ENCODE results near the gene MPI.
"Not testable (repeated sequence)": the region's sequence is repeated elsewhere in the genome, so short reads cannot be mapped to it uniquely, and the experiment has no call there.

Gene MPI

GRCh38 chr15:74892931-74893330 is 3.1 kb downstream of the MPI start:
- TF ChIP-seq ZNF274 (IDR thresholded peaks at IDR 0.05; ENCODE audit: low read depth, low read length) = no peak
- H3K4me3 ChIP-seq (ENCODE audit: low read length) = no peak overlapping the region

GRCh38 chr15:74893627-74894026 is 3.8 kb downstream of the MPI start:
- no peak for TF ChIP-seq ZNF274 (IDR thresholded peaks at IDR 0.05; ENCODE audit: low read depth, low read length)

GRCh38 chr15:74894383-74894782 is 4.5 kb downstream of the MPI start:
- H3K4me3 ChIP-seq (ENCODE audit: low read length) = not testable (repeated sequence)

More at GRCh38 chr15:74893627-74894026, 3.8 kb downstream of the MPI start:
- H3K4me3 ChIP-seq (ENCODE audit: low read length) = no peak overlapping the region

DNA sequence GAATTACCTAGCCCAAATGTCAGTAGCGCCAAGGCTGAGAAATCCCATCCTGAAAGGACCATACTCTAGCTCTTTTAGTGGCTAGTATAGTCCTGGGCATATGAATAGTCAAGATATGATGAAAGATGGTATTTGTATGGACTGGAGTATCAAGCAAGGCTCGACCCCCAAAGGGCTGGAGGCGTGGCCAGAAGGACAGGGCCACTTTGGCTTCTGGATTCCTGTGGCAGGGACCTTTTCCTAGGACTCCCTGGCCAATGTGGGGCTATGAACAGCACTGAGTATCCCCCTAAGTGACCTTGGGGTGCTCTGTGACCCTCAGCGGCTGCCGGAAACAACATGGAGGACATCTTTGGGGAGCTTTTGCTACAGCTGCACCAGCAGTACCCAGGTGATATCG is 6.0 kb downstream of the MPI start:
- TF ChIP-seq ZNF274 (IDR thresholded peaks at IDR 0.05; ENCODE audit: low read depth, low read length) = no peak
- no peak overlapping the region for H3K4me3 ChIP-seq (ENCODE audit: low read length)

GRCh38 chr15:74896316-74896715 is 6.5 kb downstream of the MPI start:
- H3K4me3 ChIP-seq (ENCODE audit: low read length) = no peak overlapping the region
- TF ChIP-seq ZNF274 (IDR thresholded peaks at IDR 0.05; ENCODE audit: low read depth, low read length) = no peak

GRCh38 chr15:74897300-74897701 is 7.5 kb downstream of the MPI start:
- no peak overlapping the region for H3K4me3 ChIP-seq (ENCODE audit: low read length)
- TF ChIP-seq ZNF274 (IDR thresholded peaks at IDR 0.05; ENCODE audit: low read depth, low read length) = no peak

- no peak for TF ChIP-seq ZNF274 (IDR thresholded peaks at IDR 0.05; ENCODE audit: low read depth, low read length)
These were observed 11.8 kb downstream of the MPI start for GRCh38 chr15:74901612-74902063.

GRCh38 chr15:74902295-74903075 is 12.6 kb downstream of the MPI start:
- H3K4me3 ChIP-seq (ENCODE audit: low read length) = no peak overlapping the region
- no peak for TF ChIP-seq ZNF274 (IDR thresholded peaks at IDR 0.05; ENCODE audit: low read depth, low read length)

More at GRCh38 chr15:74901612-74902063, 11.8 kb downstream of the MPI start:
- H3K4me3 ChIP-seq (ENCODE audit: low read length) = no peak overlapping the region

DNA sequence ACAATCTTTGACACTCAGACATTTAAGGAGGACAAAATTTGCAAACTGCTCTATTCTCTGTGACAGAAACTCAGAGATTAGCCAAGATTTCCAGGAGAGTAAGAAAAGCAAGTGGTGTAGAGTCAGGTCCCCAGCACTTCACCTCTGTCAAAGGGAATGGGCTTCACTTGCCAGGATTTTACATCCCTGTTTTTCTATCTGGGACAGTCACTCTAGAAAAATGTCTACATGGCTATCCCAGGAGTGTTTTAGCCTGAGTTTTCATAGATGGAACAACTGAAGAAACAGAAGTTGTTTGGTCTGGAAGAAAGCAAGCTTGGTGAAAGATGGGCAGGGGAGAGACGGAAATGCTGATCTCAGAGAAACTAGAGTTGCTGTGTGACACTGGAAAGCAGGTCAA is 13.8 kb downstream of the MPI start:
- TF ChIP-seq ZNF274 (IDR thresholded peaks at IDR 0.05; ENCODE audit: low read depth, low read length) = no peak
- no peak overlapping the region for H3K4me3 ChIP-seq (ENCODE audit: low read length)

DNA sequence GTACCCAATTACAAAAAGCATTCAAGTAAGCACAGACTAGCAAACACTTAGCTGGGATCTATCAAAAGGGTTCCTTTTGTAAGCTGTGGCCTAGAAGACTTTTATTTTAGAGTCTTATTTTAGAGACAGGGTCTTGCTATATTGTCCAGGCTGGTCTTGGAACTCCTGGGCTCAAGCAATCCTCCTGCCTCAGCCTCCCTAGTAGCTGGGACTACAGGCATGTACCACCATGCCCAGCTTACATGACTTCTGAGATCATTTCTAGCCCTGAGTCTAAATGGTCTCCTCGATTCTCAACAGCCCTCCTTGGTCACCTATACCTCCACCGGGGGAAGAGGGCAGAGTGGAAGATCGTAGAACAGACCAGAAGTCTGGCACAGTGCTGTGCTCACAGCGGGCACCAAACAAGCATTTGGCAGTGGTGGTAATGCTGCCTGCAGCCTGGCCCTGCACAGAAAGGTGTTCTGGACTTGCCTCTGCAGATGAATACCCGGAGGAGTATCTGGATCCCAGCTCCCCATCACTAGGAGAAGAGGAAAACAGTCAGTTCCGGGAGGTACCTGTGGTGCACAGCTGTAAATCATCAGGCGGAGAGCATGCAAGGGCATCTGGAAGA is 14.5 kb downstream of the MPI start:
- no peak for TF ChIP-seq ZNF274 (IDR thresholded peaks at IDR 0.05; ENCODE audit: low read depth, low read length)
- no peak overlapping the region for H3K4me3 ChIP-seq (ENCODE audit: low read length)

GRCh38 chr15:74906067-74906449 is 16.2 kb downstream of the MPI start:
- TF ChIP-seq ZNF274 (IDR thresholded peaks at IDR 0.05; ENCODE audit: low read depth, low read length) = no peak
- peak overlapping the region; percentile 72 for H3K4me3 ChIP-seq (ENCODE audit: low read length)

- TF ChIP-seq ZNF274 (IDR thresholded peaks at IDR 0.05; ENCODE audit: low read depth, low read length) = no peak
- H3K4me3 ChIP-seq (ENCODE audit: low read length) = peak within 1 kb of the TSS; percentile 72
These were observed 16.8 kb downstream of the MPI start, which contains the start of gene FAM219B for GRCh38 chr15:74906450-74907162. TSS of gene FAM219B (minus strand) at chr15:74906851. CDS start at chr15:74906800, 51 bp downstream.

- peak overlapping the region; percentile 72 for H3K4me3 ChIP-seq (ENCODE audit: low read length)
- TF ChIP-seq ZNF274 (IDR thresholded peaks at IDR 0.05; ENCODE audit: low read depth, low read length) = no peak
These were observed 17.5 kb downstream of the MPI start for GRCh38 chr15:74907163-74907870.

- H3K4me3 ChIP-seq (ENCODE audit: low read length) = no peak overlapping the region
- no peak for TF ChIP-seq ZNF274 (IDR thresholded peaks at IDR 0.05; ENCODE audit: low read depth, low read length)
These were observed 18.8 kb downstream of the MPI start for GRCh38 chr15:74908635-74909034.

All from GM08714 (cell line).